HUDEP-2 (cell line): ENCODE measurements around the gene RTP4.

Experiments
- DNase-seq, 76 experiments: peaks; one replicate each; lab custom pipeline; 2025; ENCODE audit not compliant: unreplicated experiment in 76 of 76; lab: John Stamatoyannopoulos, UW

RTP4 gene, protein sequence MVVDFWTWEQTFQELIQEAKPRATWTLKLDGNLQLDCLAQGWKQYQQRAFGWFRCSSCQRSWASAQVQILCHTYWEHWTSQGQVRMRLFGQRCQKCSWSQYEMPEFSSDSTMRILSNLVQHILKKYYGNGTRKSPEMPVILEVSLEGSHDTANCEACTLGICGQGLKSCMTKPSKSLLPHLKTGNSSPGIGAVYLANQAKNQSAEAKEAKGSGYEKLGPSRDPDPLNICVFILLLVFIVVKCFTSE

DNA sequence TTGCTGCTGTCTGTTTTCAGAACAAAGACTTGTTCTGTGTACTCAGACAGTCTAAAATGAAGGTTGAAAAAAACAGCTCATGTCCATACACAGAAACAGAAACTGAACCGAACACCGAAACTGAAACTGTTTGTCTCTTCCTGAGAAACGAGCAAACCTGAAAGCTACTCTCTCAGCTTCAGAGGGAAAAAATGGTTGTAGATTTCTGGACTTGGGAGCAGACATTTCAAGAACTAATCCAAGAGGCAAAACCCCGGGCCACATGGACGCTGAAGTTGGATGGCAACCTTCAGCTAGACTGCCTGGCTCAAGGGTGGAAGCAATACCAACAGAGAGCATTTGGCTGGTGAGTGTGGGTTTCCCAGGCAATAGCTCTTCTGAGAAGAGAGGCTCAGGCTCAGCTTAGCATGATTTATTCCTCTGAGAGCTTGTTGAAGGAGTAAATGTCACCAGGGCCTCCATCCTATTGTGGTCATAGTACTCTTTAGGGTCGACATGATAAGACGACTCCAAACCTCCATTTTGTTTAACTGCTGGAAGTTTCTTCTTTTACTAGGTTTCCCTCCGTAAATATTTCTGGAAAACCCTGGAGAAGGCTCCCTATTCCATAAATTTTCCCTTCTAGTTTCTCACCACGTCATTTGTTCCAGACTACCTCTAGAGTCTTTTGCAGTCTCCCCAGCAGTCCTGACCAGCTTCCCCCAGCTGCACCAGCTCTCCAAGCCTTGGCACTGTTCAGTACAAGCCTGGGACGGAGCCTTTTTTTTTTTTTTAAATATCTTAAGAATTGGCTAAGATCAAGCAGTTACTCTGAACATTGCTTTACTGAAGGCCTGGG is at the start of gene RTP4:
TSS of gene RTP4 (plus strand) at position 135 of the 838 bp plus-strand sequence. CDS start at position 192, 57 bp downstream.
- DNase-seq = no peak

DNA sequence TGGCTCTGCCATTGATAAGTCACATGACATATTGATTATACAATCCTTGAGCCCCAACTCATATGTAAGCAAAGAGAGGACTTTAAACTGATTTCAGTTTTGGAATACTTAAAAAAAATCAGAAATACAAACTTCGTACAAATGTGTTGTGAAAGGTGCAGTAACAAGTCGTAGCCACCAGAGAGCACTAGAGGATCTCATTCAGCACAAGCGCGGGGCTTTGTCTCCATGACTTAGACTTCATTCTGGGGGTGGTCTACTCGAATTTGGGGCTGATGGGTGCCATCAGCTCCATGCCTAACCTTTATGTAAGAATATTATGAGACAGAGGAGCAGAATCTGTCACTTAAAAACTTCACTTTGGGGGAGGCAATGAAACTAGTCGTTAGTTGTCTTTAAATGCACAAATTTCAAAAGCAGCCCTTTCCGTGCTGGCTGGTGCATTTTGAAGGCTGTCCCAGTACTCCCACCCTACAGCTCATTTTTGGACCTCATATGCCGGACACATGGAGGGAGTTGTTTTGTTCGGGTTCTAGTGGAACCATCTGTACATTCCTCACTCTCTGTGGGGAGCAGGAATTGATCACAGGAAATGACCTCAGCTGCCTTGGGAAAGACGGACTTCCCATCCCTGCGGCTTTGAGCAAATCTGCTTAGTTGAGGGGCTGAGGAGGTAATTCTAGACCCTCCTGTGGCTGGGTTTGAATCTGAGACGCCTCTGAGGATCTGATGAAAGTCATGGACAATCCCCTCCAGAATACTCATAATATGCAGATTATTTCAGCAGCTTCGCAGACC is 49.2 kb upstream of the RTP4 start:
- DNase-seq = peak in 20 of 76 experiments; percentile 0 to 32 (median 4)

DNA sequence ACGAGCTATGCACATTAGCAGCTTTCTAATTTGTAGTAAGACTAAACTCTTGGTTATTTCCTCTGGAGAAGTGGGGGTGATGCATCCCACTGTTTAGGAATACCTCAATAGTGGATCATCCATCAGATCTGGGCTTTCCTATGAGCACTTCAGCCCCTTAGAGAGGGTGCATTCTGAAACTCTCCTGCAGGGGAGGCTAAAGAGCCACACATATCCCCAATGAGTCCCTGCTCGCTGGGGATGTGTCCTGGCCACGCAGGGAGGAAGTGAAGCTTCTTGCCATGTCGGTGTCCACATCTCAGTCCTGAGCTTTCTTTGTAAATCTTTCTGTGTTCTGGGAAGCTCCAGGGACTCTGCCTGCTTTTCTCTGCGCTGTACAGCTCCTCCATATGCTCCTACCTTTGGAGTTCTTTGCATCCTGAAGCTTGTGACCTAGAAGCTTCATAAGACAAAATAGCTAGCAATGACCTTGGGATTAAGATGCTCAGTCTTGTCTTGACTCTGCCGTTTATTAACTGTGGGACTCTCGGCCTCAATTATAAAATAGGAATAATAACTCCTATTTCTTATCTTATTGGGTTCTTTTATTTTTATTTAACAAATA is 48.4 kb upstream of the RTP4 start:
- DNase-seq = peak in 28 of 76 experiments; percentile 2 to 55 (median 20)

DNA sequence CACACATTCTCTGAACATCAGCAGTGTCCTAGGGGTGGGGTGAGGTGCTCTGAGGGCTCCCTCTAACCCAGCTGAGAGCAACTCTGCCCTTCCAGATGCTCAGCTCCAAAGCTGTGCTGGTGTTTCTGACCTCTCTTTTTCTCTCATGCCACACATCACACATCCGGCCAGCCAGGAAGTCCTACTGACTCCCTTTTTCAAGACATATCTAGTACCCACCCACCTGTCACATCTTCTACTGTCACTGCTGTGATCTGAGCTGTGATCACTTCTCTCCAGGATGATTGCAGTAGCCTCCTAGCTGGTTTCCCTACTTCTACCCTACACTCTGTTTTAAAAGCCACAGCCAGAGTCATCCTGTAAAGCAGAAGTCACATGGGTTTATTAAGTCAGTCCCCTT is 46.4 kb upstream of the RTP4 start:
- DNase-seq = no peak

DNA sequence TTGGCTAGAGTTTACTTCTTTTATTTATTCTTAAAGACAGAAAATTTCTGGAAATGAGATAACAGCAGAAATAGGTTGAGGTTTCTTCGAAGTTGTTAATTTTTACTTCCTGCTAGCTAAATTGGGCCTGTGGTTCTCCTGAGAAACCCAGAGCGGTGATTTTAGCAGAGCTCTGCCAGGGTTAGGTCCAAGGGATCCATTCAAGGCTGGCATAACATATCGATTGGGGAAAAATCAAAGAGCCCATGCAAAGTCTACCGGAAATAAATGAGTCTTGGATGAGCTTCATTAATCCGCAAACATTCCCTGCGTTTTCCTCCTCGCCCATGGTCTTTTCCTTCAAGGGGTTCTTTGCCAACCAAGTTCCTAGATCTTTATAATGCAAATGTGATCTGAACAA is 45.9 kb upstream of the RTP4 start:
- DNase-seq = no peak

DNA sequence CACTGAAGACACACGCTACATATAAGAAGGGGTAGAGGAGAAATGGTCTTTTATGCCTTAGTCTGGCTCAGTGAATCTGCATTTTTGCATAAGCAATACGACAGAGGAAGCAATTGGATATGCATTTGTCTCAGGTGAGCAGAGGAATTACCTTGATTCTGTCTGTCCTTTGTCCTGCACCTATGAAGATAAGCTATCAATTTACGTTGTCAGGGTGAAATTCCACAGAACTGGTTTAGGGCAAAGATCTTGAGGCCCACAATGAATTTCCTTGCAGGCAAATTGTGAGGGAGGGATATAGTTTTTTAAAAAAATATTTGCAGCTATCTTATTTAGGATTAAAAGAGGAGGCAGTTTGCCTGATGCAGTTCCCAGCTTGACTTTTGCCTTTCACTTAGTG is 45.1 kb upstream of the RTP4 start:
- no peak for DNase-seq

DNA sequence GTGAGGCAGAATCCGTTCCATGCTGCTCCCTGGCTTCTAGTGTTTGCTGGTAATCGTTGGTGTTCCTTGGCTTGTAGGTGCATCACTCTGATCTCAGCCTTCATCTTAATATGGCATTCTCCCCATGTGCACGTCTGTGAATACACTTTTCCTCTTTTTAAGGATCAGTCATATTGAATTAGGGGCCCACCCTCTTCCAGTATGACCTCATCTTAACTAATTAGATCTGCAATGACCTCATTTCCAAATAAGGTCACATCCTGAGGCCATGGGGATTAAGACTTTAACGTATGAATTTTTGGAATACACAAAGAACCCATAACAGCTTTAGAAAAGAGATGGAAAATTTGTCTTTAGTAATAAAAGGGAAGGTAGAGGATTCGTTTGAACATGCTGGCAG is 42.6 kb upstream of the RTP4 start:
- no peak for DNase-seq

DNA sequence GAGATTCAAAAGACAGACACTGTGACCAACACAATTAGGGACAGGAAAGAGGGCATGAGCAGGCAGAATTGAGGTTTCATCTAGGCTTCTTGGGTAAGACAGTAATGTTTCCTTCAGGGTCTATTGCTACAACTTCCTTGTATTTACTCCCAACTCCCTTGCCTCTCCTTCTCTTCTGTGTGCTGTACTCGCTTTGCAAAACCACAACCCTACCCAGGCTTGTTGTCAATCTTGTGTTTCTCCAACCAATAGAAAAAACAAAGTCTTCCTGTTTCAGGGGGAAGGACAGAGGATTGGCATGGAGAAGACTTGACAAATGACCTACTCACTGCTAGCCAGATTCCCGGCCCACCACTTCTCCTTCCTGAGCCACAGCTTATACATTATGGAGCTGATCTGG is 40.3 kb upstream of the RTP4 start:
- DNase-seq = no peak

DNA sequence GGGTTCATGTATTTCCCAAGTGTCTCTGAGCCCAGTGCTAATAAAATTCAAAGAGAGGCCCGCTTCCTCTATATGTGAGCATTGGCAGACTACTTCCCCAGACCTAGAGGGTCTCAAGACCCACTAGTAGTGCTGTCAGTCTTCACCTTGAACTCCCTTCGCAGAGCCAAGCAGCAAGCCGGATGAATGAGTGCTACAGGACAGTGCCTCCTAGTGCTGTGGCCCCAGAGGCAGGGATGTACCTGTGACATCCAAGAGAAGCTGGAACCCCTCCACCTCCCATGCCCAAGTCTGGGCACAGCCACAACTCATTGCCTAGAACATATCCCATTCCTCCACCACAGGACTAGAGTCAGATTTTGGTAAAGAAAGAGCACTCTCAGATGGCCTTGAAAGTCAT is 39.5 kb upstream of the RTP4 start:
- no peak for DNase-seq

DNA sequence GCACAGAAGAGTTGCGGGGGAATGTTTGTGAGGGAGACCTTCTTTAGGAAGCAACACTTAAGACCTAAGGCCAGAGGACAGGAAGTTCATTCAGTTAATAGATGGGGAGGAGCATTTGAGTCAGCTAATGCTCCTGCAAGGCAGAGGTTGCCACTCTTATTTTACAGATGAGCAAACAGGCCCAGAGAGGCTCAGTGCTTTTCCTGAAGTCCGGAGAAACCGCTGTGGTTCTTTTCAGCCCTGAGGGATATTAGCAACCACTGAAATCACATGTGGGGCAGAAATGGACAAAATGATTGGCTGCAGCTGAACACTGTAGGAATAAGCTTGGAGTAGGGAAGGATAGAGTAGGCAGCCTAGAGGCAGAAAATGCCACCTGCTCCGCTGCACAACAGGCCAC is 33.3 kb upstream of the RTP4 start:
- no peak for DNase-seq

DNA sequence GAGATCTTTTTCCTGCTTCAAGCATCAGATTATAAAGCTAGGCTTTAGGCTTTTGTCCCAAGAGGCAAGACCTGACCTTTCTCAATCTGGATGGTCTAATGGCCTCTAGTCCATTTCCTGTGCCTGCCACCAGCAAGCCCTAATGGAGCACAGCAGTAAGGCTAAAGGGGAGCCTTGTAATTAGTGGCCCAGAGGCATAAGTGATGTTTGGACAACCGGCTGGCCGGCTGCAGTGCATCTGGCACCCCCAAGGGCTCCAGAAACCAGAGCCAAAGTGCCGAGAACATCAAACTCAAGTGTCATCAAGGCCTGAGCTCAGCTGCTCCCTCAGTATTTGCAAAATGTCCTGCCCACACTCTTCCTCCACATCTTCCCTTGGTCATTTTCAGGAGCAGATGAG is 31.9 kb upstream of the RTP4 start:
- DNase-seq = no peak

DNA sequence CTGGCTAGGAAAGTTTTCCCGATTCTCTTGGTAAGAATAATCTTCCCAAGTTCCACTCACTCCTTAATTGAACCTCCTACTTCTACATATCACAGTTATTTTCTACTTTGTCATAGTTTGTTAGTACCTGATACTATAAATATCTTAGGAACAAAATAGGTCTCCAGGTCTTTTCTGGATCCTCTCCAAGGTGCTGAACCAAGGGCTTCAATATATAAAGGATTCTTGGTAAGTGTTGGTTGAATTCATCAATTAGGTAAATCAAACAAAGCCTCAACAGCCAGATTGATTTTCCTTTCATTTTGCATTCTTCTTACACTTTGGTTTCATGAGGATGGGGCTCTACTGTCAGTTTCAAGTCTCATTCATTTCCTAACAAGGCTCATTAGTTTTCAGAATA is 27.6 kb upstream of the RTP4 start:
- no peak for DNase-seq

DNA sequence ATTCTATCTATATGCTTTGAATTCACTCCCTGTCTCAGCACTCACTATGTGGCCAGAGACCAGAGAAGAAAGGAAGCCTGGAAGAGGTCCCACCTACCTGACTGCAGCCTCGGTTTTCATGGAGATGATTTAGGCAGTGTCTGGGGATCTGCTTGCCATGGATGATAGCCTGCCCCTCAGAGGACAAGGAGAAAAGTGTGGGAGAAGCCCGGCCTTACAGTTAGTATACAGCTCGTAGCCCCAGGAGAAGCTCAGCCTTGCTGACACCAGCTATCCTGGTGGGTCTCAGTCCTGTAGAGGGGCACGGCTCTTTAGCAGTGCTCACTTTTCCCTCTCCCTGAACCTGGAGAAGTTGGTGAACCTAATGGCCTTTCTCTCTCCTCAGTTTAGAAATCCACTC is 25.9 kb upstream of the RTP4 start:
- DNase-seq = no peak

DNA sequence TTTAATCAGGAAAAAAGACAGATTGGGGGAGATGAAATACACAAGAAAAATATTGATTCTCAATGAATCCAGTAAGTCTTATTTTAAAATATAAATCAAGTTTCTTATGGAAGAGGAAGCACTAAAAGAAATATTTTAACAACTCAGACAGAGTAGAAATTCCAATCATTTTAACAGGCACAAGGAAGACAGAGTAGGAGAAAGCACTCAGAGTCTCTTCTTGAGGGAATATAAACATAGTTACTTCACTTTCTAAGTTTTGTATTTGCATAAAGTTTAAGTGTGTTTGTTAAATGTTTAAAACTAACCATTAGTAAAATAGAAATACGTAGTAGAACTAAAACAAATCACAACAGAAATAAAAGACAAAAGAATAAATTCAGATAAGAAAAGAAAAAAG is 24.5 kb upstream of the RTP4 start:
- no peak for DNase-seq

DNA sequence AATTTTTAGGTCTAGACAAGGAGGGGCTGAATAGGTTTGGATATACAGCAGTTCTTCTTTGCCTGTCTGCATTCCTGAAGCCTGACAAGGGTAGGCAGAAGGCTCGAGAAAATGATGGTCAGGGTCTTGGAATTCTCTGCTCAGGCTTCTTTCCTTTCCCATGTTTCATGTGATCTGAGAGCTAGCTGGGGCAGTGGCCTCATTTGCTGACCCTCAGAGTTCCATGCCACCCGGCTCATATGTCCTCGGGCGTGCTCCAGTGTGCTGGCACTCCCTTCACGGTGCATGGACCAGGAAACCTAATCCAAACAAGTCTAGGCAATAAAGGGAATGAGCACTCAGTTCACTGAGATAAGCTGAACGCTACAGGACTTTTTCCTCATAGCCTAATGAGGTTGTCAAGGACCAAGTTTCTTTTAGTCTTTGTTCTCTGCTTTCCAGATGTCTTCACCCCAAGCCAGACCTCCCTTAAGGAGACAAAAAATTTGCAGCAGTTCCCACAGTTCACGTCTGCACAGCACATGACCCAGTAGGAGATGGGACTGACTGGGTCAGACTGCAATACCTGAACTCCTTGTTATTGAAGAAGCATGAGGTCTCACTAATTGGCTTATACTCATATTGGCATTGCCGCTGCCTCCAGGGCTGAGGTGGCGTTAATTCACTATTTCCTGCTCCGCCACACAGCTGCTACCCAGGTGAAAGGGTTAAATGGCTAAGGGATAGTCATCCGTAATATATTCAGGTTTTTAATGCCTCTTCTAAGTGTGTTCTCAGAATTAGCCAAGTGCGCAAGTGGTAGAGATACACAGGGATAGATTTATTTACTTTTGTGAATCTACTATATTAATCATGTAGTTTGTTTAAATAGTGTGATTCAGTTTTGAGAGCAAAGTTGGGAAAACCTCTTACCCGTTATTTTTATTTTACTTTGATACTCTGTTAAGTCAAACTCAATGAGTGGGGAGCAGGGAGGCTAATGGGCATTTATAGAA is 15.3 kb upstream of the RTP4 start:
- no peak for DNase-seq

DNA sequence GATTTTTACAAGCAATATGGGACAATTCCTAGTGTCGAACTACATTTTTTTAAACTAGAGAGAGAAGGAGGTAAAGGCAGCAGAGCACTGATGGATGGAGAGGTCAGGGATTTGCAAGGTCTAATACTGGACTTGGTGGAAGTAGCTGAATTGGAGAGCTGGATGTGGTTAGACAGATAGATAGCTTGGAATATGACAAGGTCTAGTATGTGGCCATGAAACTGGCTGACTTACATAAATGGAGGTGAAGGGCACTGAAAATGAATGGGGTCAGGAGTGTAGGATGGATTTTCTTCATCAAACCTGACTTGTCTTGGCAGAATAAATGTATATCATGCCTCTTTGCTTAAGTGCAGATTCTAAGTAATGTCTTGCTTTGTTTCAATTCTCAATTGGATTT is 10.1 kb upstream of the RTP4 start:
- DNase-seq = no peak

DNA sequence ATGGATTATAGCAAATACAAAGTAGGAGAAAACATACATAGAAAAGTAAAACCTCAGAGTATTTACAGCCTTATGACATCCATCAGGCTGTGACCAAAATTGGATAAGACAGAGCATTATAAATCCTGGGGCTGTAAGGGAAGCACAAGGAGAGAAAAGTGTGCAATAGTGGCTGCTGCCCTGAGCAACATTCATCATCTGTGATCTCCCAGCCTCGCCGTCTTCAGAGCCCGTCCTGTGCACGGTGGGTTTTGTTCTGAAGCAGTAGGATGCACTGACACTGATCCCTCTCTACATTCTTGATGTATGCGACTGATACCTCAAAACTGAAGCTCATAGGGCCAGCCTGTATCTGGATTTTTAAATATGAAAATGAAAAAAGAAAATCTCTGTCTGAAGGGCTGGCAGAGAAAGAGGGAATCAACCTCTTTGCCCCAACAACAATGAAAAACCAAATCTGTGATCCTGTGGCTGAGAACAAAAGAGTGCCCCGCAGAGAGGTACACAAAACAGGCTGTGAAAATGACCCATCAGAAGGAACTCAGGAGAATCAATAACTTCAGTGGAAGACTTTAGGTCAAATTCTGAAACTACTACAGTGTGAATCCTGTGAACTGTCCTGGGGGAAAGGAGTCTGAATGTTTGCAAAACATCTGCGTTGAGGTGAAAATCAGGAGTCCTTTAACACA is 8.2 kb upstream of the RTP4 start:
- DNase-seq = no peak

DNA sequence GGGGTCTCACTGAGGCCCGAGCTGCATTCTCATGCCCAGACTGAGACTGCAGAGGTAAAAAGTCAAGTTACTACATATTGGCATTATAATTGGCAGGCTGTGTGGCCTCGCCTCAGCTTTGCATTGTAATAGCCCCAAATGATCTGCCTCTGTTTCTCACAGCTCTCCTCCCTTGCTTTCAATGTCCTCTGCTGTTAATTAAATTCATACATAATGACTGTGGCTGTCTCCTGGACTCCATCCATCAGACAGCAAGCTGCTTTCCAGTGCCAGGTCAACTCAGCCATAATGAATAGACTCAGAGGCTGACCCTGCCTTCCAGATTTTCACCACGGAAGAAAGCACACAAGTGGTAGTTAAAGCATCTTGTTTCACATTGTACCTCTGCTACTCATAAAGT is 7.6 kb upstream of the RTP4 start:
- DNase-seq = no peak

DNA sequence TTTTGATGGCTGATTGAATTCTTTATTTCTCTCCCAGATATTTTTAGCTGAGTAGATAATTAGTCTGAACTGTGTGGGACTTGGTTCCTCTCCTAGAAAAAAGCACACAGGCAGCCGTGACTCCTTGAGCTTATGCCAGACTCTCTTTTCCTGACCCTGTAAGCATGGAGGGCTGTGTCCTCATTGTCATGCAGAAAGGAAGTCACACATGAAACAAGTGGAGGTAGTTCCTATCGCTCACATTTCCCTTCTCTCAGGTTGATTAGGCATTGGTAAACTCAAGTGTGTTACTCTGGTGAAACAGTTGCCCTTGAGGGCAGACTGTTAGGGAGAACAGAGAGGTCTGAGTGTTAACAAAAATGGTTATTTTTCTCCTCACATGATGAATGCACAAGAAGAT is 6.3 kb upstream of the RTP4 start:
- DNase-seq = no peak
